Measurements from ENCODE around the gene AKAP13. TPM values are rescaled to one million over a fixed set of nuclear protein-coding genes. Genes with fewer than 3 reads are reported as not detected.

The AKAP13 gene
- total RNA-seq, 4 donors from 2014 or later, result 131 to 265 (median 224) TPM

DNA sequence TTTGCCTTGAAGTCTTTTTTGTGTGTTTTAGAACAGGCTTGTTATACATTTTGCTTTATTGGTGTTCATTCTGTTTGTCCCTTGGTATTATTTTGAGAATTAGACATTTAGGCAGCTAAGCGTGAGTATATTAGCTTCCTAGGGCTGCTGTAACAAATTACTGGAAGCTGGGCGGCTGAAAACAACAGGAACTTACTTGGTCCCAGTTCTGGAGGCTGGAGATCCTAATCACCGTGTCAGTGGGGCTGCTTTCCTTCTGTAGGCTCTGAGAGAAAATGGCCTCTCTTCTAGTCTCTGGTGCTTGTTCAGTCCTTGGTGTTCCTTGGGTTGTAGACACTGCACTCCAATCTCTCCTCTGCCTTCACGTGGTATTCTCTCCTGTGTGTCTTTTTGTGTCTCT, 272.1 kb downstream of the AKAP13 start:
- TF ChIP-seq, protein P1, sequence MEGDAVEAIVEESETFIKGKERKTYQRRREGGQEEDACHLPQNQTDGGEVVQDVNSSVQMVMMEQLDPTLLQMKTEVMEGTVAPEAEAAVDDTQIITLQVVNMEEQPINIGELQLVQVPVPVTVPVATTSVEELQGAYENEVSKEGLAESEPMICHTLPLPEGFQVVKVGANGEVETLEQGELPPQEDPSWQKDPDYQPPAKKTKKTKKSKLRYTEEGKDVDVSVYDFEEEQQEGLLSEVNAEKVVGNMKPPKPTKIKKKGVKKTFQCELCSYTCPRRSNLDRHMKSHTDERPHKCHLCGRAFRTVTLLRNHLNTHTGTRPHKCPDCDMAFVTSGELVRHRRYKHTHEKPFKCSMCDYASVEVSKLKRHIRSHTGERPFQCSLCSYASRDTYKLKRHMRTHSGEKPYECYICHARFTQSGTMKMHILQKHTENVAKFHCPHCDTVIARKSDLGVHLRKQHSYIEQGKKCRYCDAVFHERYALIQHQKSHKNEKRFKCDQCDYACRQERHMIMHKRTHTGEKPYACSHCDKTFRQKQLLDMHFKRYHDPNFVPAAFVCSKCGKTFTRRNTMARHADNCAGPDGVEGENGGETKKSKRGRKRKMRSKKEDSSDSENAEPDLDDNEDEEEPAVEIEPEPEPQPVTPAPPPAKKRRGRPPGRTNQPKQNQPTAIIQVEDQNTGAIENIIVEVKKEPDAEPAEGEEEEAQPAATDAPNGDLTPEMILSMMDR (IDR thresholded peaks at IDR 0.05; ENCODE audit: low read depth), result no peak

DNA sequence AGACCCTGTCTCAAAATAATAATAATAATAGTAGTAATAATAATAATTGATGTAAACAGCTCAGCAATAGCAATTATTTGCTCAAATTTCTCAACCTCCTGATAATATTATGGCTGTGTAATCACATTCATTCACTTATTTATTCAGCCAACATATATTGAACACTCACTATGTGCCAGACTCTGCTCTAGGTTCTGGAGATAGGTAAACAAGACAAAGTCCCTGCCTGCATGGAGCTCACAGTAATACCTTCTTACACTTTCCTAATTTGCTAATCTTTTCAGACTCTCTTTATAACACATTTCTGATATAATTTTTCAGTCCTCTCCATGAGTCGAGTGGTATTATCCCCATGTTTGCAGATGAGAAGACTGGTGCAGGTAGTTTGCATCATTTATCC, 276.7 kb downstream of the AKAP13 start:
- TF ChIP-seq, protein P1 (IDR thresholded peaks at IDR 0.05; ENCODE audit: low read depth), result no peak

DNA sequence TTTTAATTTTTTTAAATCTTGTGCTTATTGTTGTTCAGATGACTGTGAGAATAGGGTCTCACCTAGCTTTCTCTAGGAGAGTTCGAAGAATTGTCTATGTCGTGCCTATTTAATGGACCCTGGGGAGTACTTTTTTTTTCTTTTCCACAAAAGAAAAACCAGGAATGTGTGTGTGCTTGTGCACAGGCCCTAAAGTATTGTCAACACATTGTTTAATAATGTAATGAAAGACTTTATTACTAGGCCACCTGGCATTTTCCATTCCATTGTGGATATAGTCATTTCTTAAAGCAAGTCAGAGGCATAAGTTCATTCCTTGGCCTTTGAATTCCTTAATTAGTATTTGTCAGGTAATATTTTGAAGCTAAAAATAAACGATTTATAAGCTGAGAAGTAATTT, 278.4 kb downstream of the AKAP13 start:
- TF ChIP-seq, protein P1 (IDR thresholded peaks at IDR 0.05; ENCODE audit: low read depth), result no peak

DNA sequence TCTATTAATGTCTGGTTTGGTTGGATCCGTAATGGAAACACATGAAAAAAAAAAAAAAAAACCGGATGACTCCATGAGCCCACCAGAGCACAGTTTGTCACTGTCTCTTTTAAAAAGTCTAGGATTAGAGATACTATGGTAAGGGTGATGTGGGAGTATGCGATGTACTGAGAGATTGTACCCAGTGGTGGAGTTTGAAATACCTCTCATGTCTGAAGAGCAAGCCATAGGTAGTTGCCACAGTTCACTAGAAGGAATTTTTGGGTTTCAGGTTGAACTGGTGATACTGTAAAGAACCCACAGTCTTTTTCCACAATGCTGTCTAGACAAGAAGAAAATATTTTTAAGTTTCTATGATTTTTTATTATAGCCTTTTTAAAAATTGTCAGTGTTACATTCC, 281.5 kb downstream of the AKAP13 start:
- TF ChIP-seq, protein P1 (IDR thresholded peaks at IDR 0.05; ENCODE audit: low read depth), result no peak

DNA sequence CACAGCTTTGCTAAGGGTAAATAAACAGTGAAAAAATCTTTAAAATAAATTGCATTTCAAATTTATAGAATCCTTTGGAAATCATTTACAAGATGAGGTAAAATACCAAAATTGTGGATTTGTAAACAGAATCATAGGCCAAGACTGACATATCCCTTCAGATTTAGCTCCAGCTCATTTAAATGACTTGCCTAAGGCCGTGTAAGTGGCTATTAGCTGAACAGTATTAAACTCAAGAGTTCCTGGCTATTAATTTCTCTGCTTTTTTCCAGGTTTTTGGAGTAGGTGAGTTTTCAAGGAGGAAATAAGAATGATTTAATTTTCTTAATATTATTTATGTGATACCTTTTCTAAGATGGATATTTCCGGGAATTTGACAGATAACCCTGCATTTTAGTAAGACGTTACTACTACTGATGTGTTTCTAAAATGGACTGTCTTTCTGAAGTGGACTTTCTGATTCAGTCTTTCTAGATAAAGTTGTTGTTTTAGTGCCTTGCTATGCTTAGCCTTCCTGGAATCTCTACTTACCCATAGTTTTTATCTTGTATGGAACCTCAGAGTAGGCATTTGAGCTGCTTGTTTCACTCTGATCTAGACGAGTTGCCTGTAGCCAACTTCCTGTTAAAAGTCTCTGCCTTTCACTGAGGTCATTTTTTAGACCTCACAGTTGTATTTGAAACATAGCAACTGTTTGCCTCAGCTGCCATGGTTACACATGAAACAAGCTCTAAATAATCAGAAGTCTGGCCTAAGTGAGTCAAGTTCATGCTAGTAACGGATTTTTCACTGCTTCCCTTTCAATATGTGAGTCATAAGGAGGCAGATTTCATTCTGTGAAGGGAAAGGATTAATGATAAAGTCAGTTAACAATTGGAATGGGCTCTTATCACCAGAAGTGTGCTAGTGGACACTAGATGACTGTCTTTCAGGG, 287.4 kb downstream of the AKAP13 start:
- TF ChIP-seq, protein P1 (IDR thresholded peaks at IDR 0.05; ENCODE audit: low read depth), result no peak

DNA sequence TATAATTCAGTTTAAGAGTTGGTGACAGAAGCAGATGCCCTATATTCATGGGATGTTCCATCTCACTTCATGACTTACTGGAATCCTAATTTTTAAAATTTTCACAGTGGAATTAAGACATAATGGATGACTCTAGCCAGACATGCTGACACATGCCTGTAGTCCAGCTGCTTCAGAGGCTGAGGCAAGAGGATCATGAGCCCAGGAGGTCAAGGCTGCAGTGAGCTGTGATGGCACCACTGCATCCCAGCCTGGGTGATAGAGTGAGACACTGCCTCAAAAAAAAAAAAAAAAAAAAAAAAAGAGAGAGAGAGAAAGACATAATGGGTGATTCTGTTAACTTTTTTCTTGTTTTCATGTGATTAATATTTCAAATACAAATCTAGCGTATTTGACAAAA, 290.8 kb downstream of the AKAP13 start:
- TF ChIP-seq, protein P1 (IDR thresholded peaks at IDR 0.05; ENCODE audit: low read depth), result no peak

DNA sequence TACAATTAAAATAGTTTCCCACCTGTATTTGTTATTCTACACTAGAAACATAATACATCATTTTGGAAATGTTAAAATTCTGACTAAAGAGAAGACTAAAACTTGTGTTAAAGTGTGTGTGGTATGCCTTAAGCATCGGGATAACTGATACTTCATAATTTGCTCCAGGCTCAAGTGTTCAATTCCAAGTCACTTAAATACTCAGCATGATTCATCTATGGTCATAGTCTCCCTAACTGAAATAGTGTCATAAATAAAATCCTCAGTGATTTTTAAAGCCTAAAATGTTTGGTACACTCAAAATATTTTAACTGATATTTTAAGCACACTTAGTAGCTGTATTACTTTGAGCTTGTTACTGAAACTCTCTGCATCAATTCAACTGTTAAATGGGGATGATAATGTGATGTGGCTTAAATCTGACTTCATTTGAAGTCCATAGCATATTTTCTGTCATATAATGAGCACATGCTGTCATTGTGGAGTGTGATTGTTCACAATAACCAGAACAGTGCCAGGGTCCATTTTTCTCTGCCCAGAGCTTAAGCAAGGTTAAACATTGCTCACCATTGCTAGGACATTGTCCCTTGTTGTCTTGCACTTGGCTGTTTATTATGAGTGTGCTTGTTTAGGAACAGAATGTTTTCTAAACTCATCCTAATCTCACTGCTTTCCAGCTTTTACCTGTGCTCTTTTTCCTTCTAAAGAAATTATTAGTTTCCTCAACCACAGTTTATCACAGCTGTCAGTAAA, 292.1 kb downstream of the AKAP13 start:
- TF ChIP-seq, protein P1 (IDR thresholded peaks at IDR 0.05; ENCODE audit: low read depth), result no peak
